Measurements from ENCODE around the gene CACNA2D2.
A peak's percentile ranks its signal among the peaks of the same experiment; 100 is the strongest.

CACNA2D2 gene

GRCh38 chr3:50444213-50444612 is 59.2 kb downstream of the CACNA2D2 start:
- H3K4me3 ChIP-seq (ENCODE audit: low read depth, low read length), result no peak overlapping the region
- DNase-seq (ENCODE audit: low read depth), result peak; percentile 27
- TF ChIP-seq CTCF (conservative IDR thresholded peaks at IDR 0.05; ENCODE audit: low read depth, low read length), result no peak

GRCh38 chr3:50442945-50443579 is 60.4 kb downstream of the CACNA2D2 start:
- no peak for DNase-seq (ENCODE audit: low read depth)
- TF ChIP-seq CTCF (conservative IDR thresholded peaks at IDR 0.05; ENCODE audit: low read depth, low read length), result no peak
- H3K4me3 ChIP-seq (ENCODE audit: low read depth, low read length), result no peak overlapping the region

- H3K4me3 ChIP-seq (ENCODE audit: low read depth, low read length), result no peak overlapping the region
- TF ChIP-seq CTCF (conservative IDR thresholded peaks at IDR 0.05; ENCODE audit: low read depth, low read length), result no peak
- DNase-seq (ENCODE audit: low read depth), result no peak
Observed at GRCh38 chr3:50441424-50442217, 61.8 kb downstream of the CACNA2D2 start.

GRCh38 chr3:50436114-50436674 is 67.2 kb downstream of the CACNA2D2 start:
- peak; percentile 57 for DNase-seq (ENCODE audit: low read depth)
- peak; percentile 92 for TF ChIP-seq CTCF (conservative IDR thresholded peaks at IDR 0.05; ENCODE audit: low read depth, low read length)
- H3K4me3 ChIP-seq (ENCODE audit: low read depth, low read length), result no peak overlapping the region

- TF ChIP-seq CTCF (conservative IDR thresholded peaks at IDR 0.05; ENCODE audit: low read depth, low read length), result no peak
- no peak for DNase-seq (ENCODE audit: low read depth)
- H3K4me3 ChIP-seq (ENCODE audit: low read depth, low read length), result no peak overlapping the region
Observed at GRCh38 chr3:50435371-50436113, 67.9 kb downstream of the CACNA2D2 start.

GRCh38 chr3:50433954-50434353 is 69.5 kb downstream of the CACNA2D2 start:
- no peak for TF ChIP-seq CTCF (conservative IDR thresholded peaks at IDR 0.05; ENCODE audit: low read depth, low read length)
- no peak for DNase-seq (ENCODE audit: low read depth)
- H3K4me3 ChIP-seq (ENCODE audit: low read depth, low read length), result no peak overlapping the region

Measured in choroid plexus epithelial cell (primary cell).